Right renal pelvis (tissue), 4 donors: Measurements from ENCODE around the gene SUCLG2. TPM values are rescaled to one million over a fixed set of nuclear protein-coding genes. Genes with fewer than 3 reads are reported as not detected.
"Not testable (repeated sequence)": the region's sequence is repeated elsewhere in the genome, so short reads cannot be mapped to it uniquely, and the experiment has no call there.

Source experiments
- DNase-seq, 4 donors: peaks; one replicate each; pipeline ENCODE4 v3.0.0-alpha.2; 2013; ENCODE audit warnings: low read depth in 4 of 4, low spot score in 3 of 4, missing footprints in 1 of 4
- polyA plus RNA-seq, 4 donors: library from polyadenylated mRNA; unstranded; fragments of 120-200 nt; gene quantifications; one replicate each; pipeline ENCODE4 v1.2.1, GENCODE V29; 2013; ENCODE audit not compliant: insufficient read length in 4 of 4

Gene SUCLG2
- polyA plus RNA-seq, 4 donors: 77.7 to 104 (median 84.0) TPM

DNA sequence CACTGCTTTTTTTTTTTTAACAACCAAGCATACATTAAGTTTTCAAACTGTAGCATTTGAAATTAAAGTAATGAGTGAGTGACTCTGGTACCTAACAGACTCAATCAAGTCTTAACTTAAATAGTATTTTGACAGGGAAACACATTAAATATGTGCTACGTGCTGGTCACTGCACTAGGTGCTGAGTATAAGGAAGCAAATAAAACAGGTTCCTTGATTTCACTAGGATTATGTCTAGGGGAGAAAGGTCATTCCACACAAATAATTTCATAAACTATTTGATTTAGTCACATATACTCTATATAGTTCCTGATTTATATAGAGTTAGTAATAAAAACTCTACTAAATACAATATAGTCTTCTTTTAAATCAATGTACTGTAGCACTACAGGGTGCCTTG is 89.4 kb downstream of the SUCLG2 start:
- no peak for DNase-seq

DNA sequence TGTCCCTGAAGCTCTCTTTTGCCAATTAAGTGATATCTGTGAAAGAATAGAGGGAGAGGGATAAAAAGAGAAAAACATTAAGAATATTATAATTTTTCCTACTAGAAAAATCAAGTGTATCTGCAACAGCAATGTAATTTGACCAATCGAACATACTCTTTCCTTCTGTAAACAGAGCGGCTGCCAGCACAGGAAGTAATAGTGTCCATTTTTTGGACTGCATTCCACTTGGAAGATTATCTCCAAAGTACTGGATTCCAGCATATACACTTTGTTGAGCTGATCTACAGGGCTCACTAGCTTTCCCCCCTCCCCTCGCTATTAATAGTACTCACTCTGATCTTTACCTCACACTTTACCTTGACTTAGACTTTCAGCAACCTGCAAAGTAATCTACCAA is 90.4 kb downstream of the SUCLG2 start:
- DNase-seq: no peak

DNA sequence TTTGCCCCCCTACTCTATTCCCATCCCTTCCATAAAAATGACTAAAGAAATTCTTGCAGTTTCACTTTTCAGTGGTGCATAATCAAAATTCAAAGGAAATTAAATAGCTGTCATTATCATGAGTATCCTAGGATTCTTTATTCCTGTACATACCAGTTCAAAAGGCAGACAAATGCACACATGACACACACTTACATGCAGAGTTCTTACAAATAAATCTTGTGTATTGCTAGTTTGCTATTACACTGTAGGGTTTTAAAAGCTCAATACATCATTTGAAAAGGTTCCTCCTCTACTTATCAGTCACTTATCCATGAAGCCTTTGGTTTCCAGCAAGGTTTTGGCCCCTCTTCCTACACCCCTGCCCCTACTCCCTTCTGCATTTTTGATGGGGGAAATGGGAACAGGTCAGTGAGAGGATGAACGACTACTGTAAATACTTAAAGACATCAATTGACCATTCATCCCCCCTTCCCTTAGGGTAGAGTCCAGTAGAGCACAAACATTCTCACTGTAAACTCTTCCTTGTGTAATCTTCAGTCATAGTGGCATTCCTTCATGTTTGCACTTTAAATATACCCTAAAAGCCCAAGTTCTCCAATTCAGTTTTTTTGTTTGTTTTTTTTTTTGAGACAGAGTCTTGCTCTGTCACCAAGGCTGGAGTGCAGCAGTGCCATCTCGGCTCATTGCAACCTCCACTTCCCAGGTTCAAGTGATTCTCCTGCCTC is 92.6 kb downstream of the SUCLG2 start:
- DNase-seq: no peak

DNA sequence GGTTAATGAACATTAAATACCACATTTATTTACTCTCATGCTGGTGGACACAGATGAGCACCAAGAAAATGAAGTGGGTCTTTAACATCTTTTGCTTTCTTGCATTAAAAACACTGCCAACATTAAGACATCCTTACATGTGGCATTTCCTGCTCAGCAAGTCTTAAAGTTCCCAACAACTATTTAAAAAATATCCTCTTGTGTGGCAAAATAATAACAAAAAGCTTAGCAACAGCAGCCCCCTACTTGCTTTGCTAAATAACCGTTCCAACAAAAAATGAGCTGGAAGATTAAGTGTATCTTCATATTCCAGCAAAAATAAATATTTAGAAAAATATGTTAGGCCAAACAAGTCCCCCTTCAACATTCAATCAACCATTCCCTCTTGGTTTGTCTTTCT is 93.1 kb downstream of the SUCLG2 start:
- DNase-seq: no peak

DNA sequence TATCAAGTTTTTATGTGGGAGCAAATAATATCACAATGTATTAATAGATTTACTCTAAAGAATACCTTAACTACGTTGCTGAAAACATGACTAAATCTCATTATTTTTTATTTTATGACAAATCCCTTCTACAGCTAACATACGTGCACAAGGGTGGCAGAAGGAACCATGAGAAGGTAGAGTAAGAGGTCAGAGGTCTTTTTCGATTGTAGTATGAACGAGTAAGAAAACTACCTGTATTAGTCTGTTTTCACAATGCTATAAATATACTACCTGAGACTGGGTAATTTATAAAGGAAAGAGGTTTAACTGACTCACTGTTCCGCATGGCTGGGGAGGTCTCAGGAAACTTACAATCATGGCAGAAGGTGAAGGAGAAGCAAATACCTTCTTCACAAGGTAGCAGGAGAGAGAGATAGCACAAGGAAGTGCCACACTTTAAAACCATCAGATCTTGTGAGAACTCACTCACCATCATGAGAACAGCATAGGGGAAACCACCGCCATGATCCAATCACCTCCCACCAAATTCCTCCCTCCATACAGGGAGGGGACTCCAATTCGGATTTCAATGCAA is 95.3 kb downstream of the SUCLG2 start:
- no peak for DNase-seq

DNA sequence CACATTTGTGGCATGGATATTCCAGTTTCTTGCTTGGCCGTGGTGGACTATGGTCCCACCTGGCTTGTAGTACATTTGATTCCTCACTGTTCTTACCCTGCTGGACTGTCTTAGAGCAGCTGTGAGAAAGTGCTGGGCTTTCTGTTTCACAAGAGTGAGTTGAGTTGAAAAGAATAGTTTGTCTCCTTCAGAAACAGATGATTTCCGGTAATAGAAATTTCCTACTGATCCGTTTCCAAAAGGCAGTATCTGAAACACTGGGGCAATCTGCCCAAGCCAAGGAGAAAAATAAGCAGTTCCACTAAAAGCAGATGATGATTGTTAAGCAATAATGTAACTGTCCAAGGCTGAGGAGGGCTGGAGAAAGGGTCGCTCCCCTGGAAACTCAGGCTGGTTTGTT is 96.0 kb downstream of the SUCLG2 start:
- DNase-seq: no peak

DNA sequence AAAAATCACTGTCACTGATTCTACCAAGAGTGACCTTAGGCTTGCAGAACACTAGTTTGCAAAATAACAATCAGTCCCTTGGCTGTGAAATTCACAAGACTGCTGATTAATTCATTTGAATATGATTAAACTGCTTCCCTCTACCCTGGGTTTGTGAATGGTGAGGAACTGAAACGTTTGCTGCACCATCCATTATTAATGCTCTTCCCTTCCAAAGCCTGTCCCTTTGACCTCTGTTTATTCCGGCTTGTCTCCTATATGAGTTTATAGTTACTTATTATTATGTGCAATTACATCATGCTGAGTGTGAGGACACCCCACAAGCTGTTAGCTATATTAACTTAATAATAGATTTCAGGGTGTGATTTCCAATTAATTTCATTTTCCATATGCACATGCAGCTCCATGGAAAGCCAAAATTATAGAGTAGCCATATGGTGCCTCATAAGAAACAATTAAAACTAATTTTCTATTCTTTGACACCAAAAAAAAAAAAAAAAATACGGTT is 96.5 kb downstream of the SUCLG2 start:
- no peak for DNase-seq

DNA sequence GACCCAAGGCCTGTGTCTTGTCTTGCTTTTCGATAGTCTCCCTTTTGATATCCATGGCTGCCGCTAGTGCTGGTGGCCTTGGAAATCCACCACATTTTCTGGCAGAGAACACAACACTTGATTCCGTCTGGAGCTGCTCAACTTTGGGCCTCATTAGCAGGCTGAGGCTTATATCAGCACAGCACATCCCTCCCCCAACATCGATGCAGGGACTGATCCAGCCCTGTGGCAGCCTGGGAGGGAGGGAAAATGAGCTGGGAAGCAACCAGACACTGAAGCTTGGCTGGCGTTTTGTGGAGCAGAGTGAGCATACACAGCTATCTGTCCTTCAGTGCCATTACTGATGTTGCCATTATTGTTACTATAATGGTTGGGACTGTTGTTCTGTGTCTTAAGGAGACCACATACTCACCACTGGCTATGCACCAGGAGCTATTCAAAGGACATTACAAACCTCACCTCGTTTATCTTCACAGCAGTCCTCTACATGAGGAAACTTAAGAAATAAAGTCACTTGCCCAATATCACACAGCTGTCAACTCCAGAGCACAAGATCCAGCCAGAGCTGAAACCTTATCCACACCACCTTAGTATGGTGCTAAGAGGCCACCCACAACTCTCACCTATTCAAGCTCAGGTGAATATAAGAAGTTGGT is 102.9 kb downstream of the SUCLG2 start:
- no peak for DNase-seq

DNA sequence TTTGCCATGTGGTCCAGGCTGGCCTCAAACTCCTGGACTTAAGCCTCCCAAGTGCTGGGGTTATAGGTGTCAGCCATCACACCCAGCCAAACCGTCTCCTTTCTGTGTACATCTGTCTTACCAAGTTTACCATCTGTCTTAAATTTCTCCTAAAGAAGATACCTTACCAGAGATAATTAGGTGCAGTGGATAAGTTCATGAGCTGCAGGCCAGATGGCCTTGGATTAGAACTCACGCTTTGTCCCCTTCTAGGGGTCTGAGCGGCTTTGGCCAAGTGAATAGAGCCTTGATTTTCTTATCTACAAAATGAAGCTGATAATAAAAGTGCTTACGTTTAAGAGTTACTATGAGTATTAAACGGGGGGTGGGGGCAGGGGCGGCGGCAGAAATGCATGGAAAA is 103.9 kb downstream of the SUCLG2 start:
- DNase-seq: no peak

DNA sequence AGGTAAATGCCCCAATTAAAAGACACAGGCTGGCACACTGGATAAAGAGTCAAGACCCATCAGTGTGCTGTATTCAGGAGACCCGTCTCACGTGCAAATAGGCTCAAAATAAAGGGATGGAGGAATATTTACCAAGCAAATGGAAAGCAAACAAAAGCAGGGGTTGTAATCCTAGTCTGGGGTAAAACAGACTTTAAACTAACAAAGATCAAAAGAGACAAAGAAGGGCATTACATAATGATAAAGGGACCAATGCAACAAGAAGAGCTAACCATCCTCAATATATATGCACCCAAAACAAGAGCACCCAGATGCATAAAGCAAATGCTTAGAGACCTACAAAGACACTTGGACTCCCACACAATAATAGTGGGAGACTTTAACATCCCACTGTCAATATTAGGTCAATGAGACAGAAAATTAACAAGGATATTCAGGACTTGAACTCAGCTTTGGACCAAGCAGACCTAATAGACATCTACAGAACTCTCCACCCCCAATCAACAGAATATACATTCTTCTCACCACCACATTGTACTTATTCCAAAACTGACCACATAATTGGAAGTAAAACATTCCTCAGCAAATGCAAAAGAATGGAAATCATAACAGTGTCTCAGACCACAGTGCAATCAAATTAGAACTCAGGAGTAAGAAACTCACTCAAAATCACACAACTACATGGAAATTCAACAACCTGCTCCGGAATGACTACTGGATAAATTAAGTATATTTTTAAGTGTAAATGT is 111.7 kb downstream of the SUCLG2 start:
- DNase-seq: not testable (repeated sequence)

DNA sequence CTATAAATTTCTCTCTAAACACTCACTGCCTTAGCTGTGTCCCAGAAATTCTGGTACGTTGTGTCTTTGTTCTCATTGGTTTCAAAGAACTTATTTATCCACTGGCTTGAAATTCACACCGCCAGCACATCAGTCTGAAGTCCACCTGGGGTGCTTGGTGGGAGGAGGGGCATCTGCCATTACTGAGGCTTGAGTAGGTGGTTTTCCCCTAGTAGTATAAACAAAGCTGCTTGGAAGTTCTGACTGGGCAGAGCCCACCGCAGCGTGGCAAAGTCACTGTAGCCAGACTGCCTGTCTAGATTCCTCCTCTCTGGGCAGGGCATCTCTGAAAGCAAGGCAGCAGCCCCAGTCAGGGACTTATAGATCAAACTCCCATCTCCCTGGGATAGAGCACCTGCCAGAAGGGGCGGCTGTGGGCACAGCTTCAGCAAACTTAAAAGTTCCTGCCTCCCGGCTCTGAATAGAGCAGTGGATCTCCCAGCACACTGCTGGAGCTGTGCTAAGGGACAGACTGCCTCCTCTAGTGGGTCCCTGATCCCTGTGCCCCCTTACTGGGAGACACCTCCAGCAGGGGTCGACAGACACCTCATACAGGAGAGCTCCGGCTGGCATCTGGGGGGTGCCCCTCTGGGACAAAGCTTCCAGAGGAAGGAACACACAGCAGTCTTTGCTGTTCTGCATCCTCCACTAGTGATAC is 114.1 kb downstream of the SUCLG2 start:
- DNase-seq: no peak

DNA sequence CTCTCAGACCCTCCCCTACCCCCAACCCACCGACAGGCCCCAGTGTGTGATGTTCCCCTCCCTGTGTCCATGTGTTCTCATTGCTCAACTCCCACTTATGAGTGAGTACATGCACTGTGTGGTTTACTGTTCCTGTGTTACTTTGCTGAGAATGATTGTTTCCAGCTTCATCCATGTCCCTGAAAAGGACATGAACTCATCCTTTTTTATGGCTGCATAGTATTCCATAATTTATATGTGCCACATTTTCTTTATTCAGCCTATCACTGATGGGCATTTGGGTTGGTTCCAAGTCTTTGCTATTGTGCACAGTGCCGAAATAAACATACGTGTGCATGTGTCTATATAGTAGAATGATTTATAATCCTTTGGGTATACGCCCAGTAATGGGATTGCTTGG is 117.2 kb downstream of the SUCLG2 start:
- DNase-seq: not testable (repeated sequence)

DNA sequence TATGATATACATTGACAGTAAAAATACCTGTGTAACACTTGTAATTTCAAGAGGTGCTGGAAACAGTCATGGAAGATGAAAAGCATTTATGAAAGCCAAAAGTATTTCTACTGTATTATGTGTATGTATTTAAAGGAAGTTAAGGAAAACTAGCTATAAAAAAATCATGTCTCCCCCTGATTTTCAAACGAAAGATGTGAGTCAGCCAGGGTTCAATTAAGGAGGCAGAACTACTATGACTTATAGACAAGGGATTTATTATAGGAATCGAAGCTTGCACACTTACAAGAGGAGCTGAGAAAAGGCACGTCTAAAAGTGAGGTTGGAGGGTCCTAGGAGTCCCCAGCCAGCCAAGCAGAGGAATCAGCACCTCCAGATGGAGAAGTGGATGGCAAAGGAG is 119.4 kb downstream of the SUCLG2 start:
- DNase-seq: no peak

DNA sequence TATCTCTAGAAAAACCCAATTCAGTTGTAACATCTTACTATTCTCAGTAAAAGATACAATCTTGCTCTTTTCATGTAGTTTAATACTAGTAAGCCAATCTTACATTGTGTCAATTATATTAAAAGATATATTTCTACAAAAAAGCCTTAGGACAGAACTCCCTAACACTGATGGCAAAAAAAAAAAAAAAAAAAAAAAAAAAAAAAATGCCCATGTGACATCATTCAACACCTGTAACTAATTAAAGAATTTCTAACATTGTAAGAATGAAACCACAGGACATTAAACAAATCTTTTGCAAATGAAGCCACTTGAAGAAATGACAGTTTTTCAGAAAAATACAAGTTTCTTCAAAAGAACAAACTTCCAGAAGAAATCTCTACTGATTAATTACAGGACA is 119.8 kb downstream of the SUCLG2 start:
- no peak for DNase-seq

DNA sequence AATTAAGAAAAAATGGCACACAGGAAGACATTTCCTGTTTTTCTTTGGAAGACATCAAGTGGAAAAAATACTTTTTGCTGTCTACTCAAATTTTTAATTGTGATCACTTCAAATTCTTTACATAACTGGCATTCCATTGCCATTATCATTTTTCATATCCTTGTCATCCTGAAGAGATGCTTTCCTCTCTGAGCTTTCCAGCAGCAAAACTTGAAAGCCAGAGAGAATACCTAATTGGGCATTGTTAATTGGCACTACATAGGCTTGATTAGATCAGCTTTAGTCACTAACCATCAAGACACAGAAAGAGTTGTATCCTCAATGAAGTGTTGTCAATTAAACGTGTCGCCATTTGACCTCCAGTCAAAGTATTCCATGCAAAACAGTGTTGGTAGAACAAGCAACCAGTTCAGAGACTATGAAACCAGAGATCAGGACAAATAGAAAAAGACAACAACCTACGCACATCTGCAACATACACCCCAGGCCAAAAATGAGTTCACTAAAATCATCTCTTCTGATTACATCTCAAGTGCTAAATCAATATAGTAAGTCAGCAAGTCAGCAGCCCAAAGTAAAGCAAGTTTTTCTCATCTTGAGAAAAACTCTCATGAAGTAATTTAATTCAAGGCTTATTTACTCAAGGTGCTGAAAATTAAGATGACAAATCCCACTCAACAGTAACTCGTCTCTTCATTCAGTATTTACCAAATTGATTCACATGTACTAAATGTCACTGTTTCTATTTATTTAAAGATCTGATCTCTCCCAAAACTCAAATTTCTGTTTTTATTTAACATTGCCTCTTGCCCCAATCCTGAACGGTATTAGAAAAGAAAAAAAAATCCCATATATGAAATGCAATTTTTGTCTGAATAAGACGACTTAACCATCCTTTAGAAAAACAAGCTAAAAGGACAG is 123.0 kb downstream of the SUCLG2 start:
- DNase-seq: no peak

DNA sequence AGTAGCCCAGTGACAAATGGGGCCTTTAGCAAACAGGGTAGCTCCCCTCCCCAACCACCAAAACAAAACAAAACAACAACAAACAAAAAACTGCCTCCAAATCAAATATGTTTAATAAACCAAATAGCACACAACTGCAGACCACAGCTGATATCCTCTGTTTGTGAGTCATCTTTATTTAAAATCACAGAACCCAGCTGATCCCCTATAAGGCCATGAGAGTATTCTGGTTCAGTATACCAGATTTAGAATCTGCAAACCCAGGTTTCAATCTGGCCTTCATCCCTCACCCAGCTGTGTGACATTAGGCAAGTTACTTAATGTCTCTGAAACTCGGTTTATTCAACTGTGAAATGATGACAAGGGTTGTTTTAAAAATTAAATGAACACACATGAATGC is 124.5 kb downstream of the SUCLG2 start:
- no peak for DNase-seq

DNA sequence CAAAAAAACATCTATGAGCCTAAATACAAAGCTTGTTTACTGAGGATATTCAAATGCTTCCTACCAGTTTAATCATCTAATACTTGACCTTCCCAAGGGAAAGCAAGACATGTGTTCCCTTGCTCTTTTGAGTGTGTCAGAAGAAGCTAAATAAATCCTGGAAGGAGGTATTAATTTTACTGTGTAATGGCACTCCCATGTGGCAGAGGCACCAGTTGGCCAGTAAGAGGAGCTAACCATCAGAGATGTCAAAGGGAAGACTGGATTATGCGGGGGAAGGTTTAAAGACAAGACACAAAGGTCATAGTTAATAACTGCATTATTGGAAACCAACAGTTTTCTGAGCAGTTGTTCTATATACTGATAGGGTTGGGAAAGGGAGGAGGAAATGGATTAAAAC is 125.1 kb downstream of the SUCLG2 start:
- DNase-seq: no peak

DNA sequence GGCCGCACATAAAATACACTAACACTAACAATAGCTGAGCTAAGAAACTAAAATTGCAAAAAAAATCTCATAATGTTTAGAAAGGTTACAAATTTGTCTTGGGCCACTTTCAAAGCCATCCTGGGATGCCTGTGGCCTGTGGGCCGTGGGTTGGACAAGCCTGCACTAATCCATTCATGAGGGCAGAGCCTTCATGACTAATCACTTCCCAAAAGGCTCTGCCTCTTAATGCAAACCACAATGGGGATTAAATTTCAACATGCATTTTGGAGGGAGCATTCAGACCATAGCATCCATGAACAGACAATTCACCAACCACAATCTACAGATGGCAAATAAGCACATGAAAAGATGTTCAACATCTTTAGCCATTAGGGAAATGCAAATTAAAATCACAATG is 128.2 kb downstream of the SUCLG2 start:
- no peak for DNase-seq

DNA sequence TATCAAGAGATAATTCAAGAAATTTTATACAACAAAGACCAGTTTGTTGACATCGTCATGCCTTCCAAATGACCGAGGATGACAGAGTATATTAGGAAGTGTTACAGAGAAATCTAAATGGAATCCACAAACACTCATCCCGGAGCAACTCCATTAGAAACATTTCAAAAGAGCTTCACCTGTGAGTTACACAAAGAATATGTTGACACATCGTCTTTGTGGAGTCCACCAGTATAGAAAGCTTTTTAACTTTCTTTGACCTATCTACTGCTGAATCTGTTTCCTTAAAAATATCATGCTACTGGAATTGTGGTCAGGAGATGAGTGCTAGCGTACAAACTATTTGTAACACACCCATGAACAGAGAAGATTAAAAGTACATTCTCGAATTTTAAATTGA is 130.4 kb downstream of the SUCLG2 start:
- DNase-seq: no peak

DNA sequence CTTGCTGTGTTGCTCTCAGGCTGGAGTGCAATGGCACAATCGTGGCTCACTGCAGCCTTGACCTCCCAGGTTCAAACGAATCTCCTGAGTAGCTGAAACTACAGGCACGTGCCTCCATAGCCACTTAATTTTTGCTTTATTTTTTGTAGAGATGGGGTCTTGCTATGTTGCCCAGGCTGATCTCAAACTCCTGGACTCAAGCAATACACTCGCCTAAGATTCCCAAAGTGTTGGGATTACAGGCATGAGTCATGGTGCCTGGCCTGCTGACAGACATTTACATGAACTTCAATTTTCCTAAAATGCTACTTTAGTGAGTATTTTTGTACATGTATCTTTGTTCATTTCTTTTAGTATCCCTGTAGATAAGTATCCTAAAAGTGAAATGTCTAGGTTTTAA is 132.3 kb downstream of the SUCLG2 start:
- DNase-seq: no peak
